ENCODE measurements around the gene TEX55.

Gene TEX55

GRCh38 chr3:119147494-119147893 is 1.5 kb downstream of the TEX55 start:
- Histone ChIP-seq H3K27ac (replicated peaks; ENCODE audit: low read length) (no peak overlapping the region), H3K14ac (ENCODE audit: low read length) (no peak overlapping the region), H3K4me2 (ENCODE audit: insufficient read depth, low read length, poor library complexity, severe bottlenecking) (no peak overlapping the region), H4K8ac (ENCODE audit: low read depth, low read length) (no peak overlapping the region), H3K4me1 (ENCODE audit: control insufficient read depth in 2 of 2, insufficient read depth in 1 of 2, low read depth in 1 of 2, low read length in 2 of 2) (no peaks in the 10 kb centered on the region), H3K23ac (ENCODE audit: low read depth, low read length, poor library complexity) (no peak overlapping the region), H3K36me3 (replicated peaks in 1 of 2; ENCODE audit: control insufficient read depth in 2 of 2, insufficient read depth in 2 of 2, low read length in 2 of 2) (no peaks in the 10 kb centered on the region), H2BK12ac (ENCODE audit: low read length) (no peak overlapping the region), H2BK120ac (ENCODE audit: low read depth, low read length) (no peak overlapping the region), H2AFZ (ENCODE audit: low read length) (no peak overlapping the region), H3K9me3 (replicated peaks in 1 of 2; ENCODE audit: control insufficient read depth in 2 of 2, insufficient read depth in 1 of 2, low read depth in 1 of 2, low read length in 2 of 2) (peaks cover 0 to 3% of the 10 kb centered on the region in 2 donors), H2BK5ac (ENCODE audit: low read length) (no peak overlapping the region), H3K4ac (ENCODE audit: low read length) (no peak overlapping the region), H2AK5ac (ENCODE audit: low read depth, low read length) (no peak overlapping the region), H3K4me3 (ENCODE audit: low read length in 2 of 2) (no peak overlapping the region), H3K79me1 (ENCODE audit: low read depth, low read length) (no peaks in the 10 kb centered on the region), H4K91ac (ENCODE audit: low read depth, low read length, poor library complexity) (no peak overlapping the region), H3K9ac (ENCODE audit: low read depth, low read length, poor library complexity) (no peak overlapping the region), H3K18ac (ENCODE audit: low read length) (no peak overlapping the region), H3K27me3 (ENCODE audit: control insufficient read depth in 3 of 3, insufficient read depth in 3 of 3, low read depth in 1 of 3, low read length in 3 of 3) (no peaks in the 10 kb centered on the region), H2BK15ac (ENCODE audit: low read length) (no peak overlapping the region)
- WGBS, 2 donors (ENCODE audit: extremely low coverage in 2 of 2, insufficient read length in 2 of 2, insufficient replicate concordance in 1 of 2), result no CpG with 5 or more reads among the region's 2 CpGs
- DNase-seq (ENCODE audit: low spot score), result no peak

- no peak overlapping the region for H3K14ac ChIP-seq (ENCODE audit: low read length)
- no peak for DNase-seq (ENCODE audit: low spot score)
- H3K18ac ChIP-seq (ENCODE audit: low read length), result no peak overlapping the region
- H3K36me3 ChIP-seq (replicated peaks in 1 of 2; ENCODE audit: control insufficient read depth in 2 of 2, insufficient read depth in 2 of 2, low read length in 2 of 2), result no peaks in the 10 kb centered on the region
- no peak overlapping the region for H2BK5ac ChIP-seq (ENCODE audit: low read length)
- H3K4me1 ChIP-seq (ENCODE audit: control insufficient read depth in 2 of 2, insufficient read depth in 1 of 2, low read depth in 1 of 2, low read length in 2 of 2), result no peaks in the 10 kb centered on the region
- peaks cover 0 to 3% of the 10 kb centered on the region in 2 donors for H3K9me3 ChIP-seq (replicated peaks in 1 of 2; ENCODE audit: control insufficient read depth in 2 of 2, insufficient read depth in 1 of 2, low read depth in 1 of 2, low read length in 2 of 2)
- no CpG with 5 or more reads among the region's 2 CpGs for WGBS, 2 donors (ENCODE audit: extremely low coverage in 2 of 2, insufficient read length in 2 of 2, insufficient replicate concordance in 1 of 2)
- no peak overlapping the region for H4K8ac ChIP-seq (ENCODE audit: low read depth, low read length)
- no peak overlapping the region for H2BK12ac ChIP-seq (ENCODE audit: low read length)
- no peak overlapping the region for H2BK15ac ChIP-seq (ENCODE audit: low read length)
- H3K4me2 ChIP-seq (ENCODE audit: insufficient read depth, low read length, poor library complexity, severe bottlenecking), result no peak overlapping the region
- no peak overlapping the region for H3K23ac ChIP-seq (ENCODE audit: low read depth, low read length, poor library complexity)
- no peak overlapping the region for H2AFZ ChIP-seq (ENCODE audit: low read length)
- no peak overlapping the region for H3K9ac ChIP-seq (ENCODE audit: low read depth, low read length, poor library complexity)
- H3K4me3 ChIP-seq (ENCODE audit: low read length in 2 of 2), result no peak overlapping the region
- H4K91ac ChIP-seq (ENCODE audit: low read depth, low read length, poor library complexity), result no peak overlapping the region
- H3K4ac ChIP-seq (ENCODE audit: low read length), result no peak overlapping the region
- no peak overlapping the region for H2BK120ac ChIP-seq (ENCODE audit: low read depth, low read length)
- H2AK5ac ChIP-seq (ENCODE audit: low read depth, low read length), result no peak overlapping the region
- H3K27me3 ChIP-seq (ENCODE audit: control insufficient read depth in 3 of 3, insufficient read depth in 3 of 3, low read depth in 1 of 3, low read length in 3 of 3), result no peaks in the 10 kb centered on the region
- no peak overlapping the region for H3K27ac ChIP-seq (replicated peaks; ENCODE audit: low read length)
- H3K79me1 ChIP-seq (ENCODE audit: low read depth, low read length), result no peaks in the 10 kb centered on the region
These were observed 2.7 kb downstream of the TEX55 start for GRCh38 chr3:119148493-119149180.

GRCh38 chr3:119149484-119149883 is 3.5 kb downstream of the TEX55 start:
- Histone ChIP-seq H2BK15ac (ENCODE audit: low read length) (no peak overlapping the region), H3K4me3 (ENCODE audit: low read length in 2 of 2) (no peak overlapping the region), H3K18ac (ENCODE audit: low read length) (no peak overlapping the region), H3K27me3 (ENCODE audit: control insufficient read depth in 3 of 3, insufficient read depth in 3 of 3, low read depth in 1 of 3, low read length in 3 of 3) (no peaks in the 10 kb centered on the region), H2BK120ac (ENCODE audit: low read depth, low read length) (no peak overlapping the region), H2AFZ (ENCODE audit: low read length) (no peak overlapping the region), H3K23ac (ENCODE audit: low read depth, low read length, poor library complexity) (no peak overlapping the region), H2AK5ac (ENCODE audit: low read depth, low read length) (no peak overlapping the region), H3K27ac (replicated peaks; ENCODE audit: low read length) (no peak overlapping the region), H4K8ac (ENCODE audit: low read depth, low read length) (no peak overlapping the region), H3K14ac (ENCODE audit: low read length) (no peak overlapping the region), H2BK5ac (ENCODE audit: low read length) (no peak overlapping the region), H3K4me1 (ENCODE audit: control insufficient read depth in 2 of 2, insufficient read depth in 1 of 2, low read depth in 1 of 2, low read length in 2 of 2) (no peaks in the 10 kb centered on the region), H3K36me3 (replicated peaks in 1 of 2; ENCODE audit: control insufficient read depth in 2 of 2, insufficient read depth in 2 of 2, low read length in 2 of 2) (no peaks in the 10 kb centered on the region), H3K4me2 (ENCODE audit: insufficient read depth, low read length, poor library complexity, severe bottlenecking) (no peak overlapping the region), H3K9ac (ENCODE audit: low read depth, low read length, poor library complexity) (no peak overlapping the region), H3K9me3 (replicated peaks in 1 of 2; ENCODE audit: control insufficient read depth in 2 of 2, insufficient read depth in 1 of 2, low read depth in 1 of 2, low read length in 2 of 2) (peaks cover 0 to 3% of the 10 kb centered on the region in 2 donors), H3K4ac (ENCODE audit: low read length) (no peak overlapping the region), H2BK12ac (ENCODE audit: low read length) (no peak overlapping the region), H4K91ac (ENCODE audit: low read depth, low read length, poor library complexity) (no peak overlapping the region), H3K79me1 (ENCODE audit: low read depth, low read length) (no peaks in the 10 kb centered on the region)
- no CpG with 5 or more reads among the region's 4 CpGs for WGBS, 2 donors (ENCODE audit: extremely low coverage in 2 of 2, insufficient read length in 2 of 2, insufficient replicate concordance in 1 of 2)
- no peak for DNase-seq (ENCODE audit: low spot score)

- Histone ChIP-seq H3K9me3 (replicated peaks in 1 of 2; ENCODE audit: control insufficient read depth in 2 of 2, insufficient read depth in 1 of 2, low read depth in 1 of 2, low read length in 2 of 2) (peaks cover 0 to 4% of the 10 kb centered on the region in 2 donors), H2BK12ac (ENCODE audit: low read length) (no peak overlapping the region), H3K27me3 (ENCODE audit: control insufficient read depth in 3 of 3, insufficient read depth in 3 of 3, low read depth in 1 of 3, low read length in 3 of 3) (no peaks in the 10 kb centered on the region), H3K9ac (ENCODE audit: low read depth, low read length, poor library complexity) (no peak overlapping the region), H4K8ac (ENCODE audit: low read depth, low read length) (no peak overlapping the region), H4K91ac (ENCODE audit: low read depth, low read length, poor library complexity) (no peak overlapping the region), H3K4me2 (ENCODE audit: insufficient read depth, low read length, poor library complexity, severe bottlenecking) (no peak overlapping the region), H3K23ac (ENCODE audit: low read depth, low read length, poor library complexity) (no peak overlapping the region), H2AFZ (ENCODE audit: low read length) (no peak overlapping the region), H3K79me1 (ENCODE audit: low read depth, low read length) (no peaks in the 10 kb centered on the region), H3K27ac (replicated peaks; ENCODE audit: low read length) (no peak overlapping the region), H3K36me3 (replicated peaks in 1 of 2; ENCODE audit: control insufficient read depth in 2 of 2, insufficient read depth in 2 of 2, low read length in 2 of 2) (no peaks in the 10 kb centered on the region), H3K18ac (ENCODE audit: low read length) (no peak overlapping the region), H2BK120ac (ENCODE audit: low read depth, low read length) (no peak overlapping the region), H2BK15ac (ENCODE audit: low read length) (no peak overlapping the region), H3K4me3 (ENCODE audit: low read length in 2 of 2) (no peak overlapping the region), H3K14ac (ENCODE audit: low read length) (no peak overlapping the region), H3K4me1 (ENCODE audit: control insufficient read depth in 2 of 2, insufficient read depth in 1 of 2, low read depth in 1 of 2, low read length in 2 of 2) (no peaks in the 10 kb centered on the region), H2AK5ac (ENCODE audit: low read depth, low read length) (no peak overlapping the region), H3K4ac (ENCODE audit: low read length) (no peak overlapping the region), H2BK5ac (ENCODE audit: low read length) (no peak overlapping the region)
- DNase-seq (ENCODE audit: low spot score), result no peak
These were observed 10.9 kb downstream of the TEX55 start for GRCh38 chr3:119156868-119157267.

Measured in neuronal stem cell (in vitro differentiated cells).